ENCODE data around the gene EEPD1.

GRCh38 chr7:36217961-36218284, 64.9 kb downstream of the EEPD1 start:
- no peak for TF ChIP-seq CTCF (IDR thresholded peaks at IDR 0.05; ENCODE audit: insufficient read depth, low read depth, low read length)
- TF ChIP-seq EZH2 (IDR thresholded peaks at IDR 0.05; ENCODE audit: insufficient read depth, low read length) = no peak

Data from astrocyte (in vitro differentiated cells and primary cell).